Subcutaneous adipose tissue (tissue), 4 donors: Measurements from ENCODE around the gene SLX1B. TPM values are rescaled to one million over a fixed set of nuclear protein-coding genes. Genes with fewer than 3 reads are reported as not detected.
"Not testable (repeated sequence)": the region's sequence is repeated elsewhere in the genome, so short reads cannot be mapped to it uniquely, and the experiment has no call there.

ENCODE experiments used
- CTCF ChIP-seq: fragments of 450-650 bp; IDR thresholded peaks from one replicate; pipeline ENCODE4 v1.5.1; 2016; ENCODE audit warnings: low read depth, mild to moderate bottlenecking, control low read depth, antibody characterized with exemption, moderate library complexity
- small RNA-seq: library from RNA; depleted of rRNA; stranded (forward); fragments of <200 nt; gene quantifications from one replicate; pipeline ENCODE3, GENCODE V24; 2016
- total RNA-seq, 4 donors: library from RNA; depleted of rRNA; stranded (reverse); fragments of >200 nt; gene quantifications; one replicate each; pipeline ENCODE4 v1.1.0, GENCODE V29; 2016

SLX1B gene
- 10 to 100 TPM in 1 of 4 donors, 1 to 10 TPM in 3; 1.6 to 11.6 (median 7.3) TPM for total RNA-seq

DNA sequence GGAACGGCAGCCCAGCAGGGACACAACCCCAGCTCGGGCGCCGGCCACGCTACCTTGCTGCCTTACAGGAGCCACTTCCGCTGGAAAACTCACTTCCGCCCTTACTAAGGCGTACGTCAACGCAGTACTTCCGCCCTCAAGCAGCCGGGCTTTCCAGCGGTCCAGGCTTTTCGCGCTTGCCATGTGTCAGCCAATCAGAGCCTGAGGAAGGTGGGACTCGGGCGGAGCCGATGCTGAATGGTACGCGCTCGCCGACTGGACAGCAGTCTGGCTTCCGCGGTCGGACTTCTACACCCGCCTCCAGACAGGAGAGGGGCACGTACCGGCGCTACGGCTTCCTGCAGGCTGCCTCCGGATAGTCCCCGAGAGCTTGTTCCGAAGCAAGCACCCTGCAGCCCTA, at the start of gene SLX1B, which contains the start of gene BOLA2:
Gene SLX1B, plus strand, starts transcription at position 265 of the 400 bp plus-strand sequence.
Gene BOLA2, minus strand, starts transcription at position 83 of the 400 bp plus-strand sequence. CDS start 98 bp downstream, outside the sequence.
- TF ChIP-seq CTCF = not testable (repeated sequence)

DNA sequence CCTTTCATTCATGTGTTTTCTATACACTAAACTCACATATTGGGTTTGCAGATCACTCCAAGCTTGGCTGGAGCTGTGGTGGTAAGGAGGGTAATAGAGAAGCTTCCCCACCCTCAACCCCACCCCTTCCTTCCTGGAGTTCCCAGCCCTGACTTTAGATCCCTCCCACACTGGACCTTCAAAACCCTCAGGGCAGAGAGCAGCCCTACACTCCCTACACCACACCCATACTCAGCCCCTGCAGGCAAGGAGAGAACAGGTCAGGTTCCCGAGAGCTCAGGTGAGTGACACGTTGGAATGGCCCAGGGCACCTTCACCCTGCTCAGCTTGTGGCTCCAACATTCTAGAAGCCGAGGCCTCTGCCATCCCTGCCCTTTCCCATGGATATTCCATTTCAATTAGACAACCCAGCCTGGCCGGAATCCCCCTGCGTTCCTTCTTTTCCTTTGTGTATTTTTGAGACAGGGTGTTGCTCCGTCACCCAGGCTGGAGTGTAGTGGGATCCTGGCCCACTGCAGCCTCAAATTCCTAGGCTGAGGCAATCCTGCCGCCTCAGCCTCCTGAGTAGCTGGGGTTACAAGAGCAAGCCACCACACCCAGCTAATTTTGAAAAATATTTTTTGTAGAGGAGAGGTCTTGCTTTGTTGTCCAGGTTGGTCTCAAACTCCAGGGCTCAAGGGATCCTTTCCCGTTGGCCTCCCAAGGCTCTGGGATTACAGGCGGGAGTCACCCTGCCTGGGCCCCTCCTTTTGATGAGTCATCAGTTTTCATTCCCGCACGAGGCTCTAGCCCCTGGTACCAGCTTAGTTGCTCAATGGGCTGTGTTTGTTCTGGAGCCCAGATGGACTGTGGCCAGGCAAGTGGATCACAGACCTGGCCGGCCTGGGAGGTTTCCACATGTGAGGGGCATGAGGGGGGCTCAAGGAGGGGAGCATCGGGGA, 5.6 kb downstream of the SLX1B start, which contains the start of gene SULT1A4:
Gene SULT1A4, plus strand, starts transcription at position 208 of the 941 bp plus-strand sequence. CDS start 1,473 bp downstream, outside the sequence.
- TF ChIP-seq CTCF = not testable (repeated sequence)

GRCh38 chr16:29506308-29506707, 52.0 kb downstream of the SLX1B start, which contains the start of gene NPIPB12:
TSS of gene NPIPB12 (minus strand) at chr16:29506408.
- TF ChIP-seq CTCF = not testable (repeated sequence)

Small RNA genes lying within 50 kb of the gene (small RNA-seq; reads per million reads assigned to genes)
- not detected for gene AC133555.2

Other genes starting within 250 kb of the SLX1B start
- 1 to 10 TPM in 2 of 4 donors, under 1 TPM in 2; 0.57 to 1.5 (median 0.90) TPM for gene NPIPB11, start 47.8 kb upstream of the SLX1B start, total RNA-seq
- gene BOLA2, start 182 bp upstream of the SLX1B start, total RNA-seq = 10 to 100 TPM; 12.1 to 30.8 (median 19.9) TPM
- 10 to 100 TPM in 3 of 4 donors, 1 to 10 TPM in 1; 9.3 to 26.6 (median 14.7) TPM for gene SULT1A4, start 5.4 kb downstream of the SLX1B start, total RNA-seq
- gene NPIPB12, start 51.9 kb downstream of the SLX1B start, total RNA-seq = 100 to 1,000 TPM in 2 of 4 donors, 10 to 100 TPM in 2; 78.8 to 154 (median 104) TPM
- 1 to 10 TPM; 1.1 to 8.7 (median 1.8) TPM for gene SPN, start 208.7 kb downstream of the SLX1B start, total RNA-seq
- 10 to 100 TPM in 1 of 4 donors, 1 to 10 TPM in 3; 1.5 to 13.8 (median 2.4) TPM for gene QPRT, start 224.6 kb downstream of the SLX1B start, total RNA-seq